HepG2 (cell line): ENCODE measurements around the gene RPS17. TPM values are rescaled to one million over a fixed set of nuclear protein-coding genes. Genes with fewer than 3 reads are reported as not detected.

ENCODE experiments used
- EZH2 ChIP-seq: conservative IDR thresholded peaks from 2 replicates; pipeline ENCODE4 v1.6.1; 2012; ENCODE audit warnings: mild to moderate bottlenecking, low read depth, low read length, moderate library complexity
- HNRNPH1 ChIP-seq: fragments of 200-400 bp; formaldehyde crosslinking; optimal IDR thresholded peaks from 2 replicates; pipeline ENCODE3; 2017; ENCODE audit warnings: mild to moderate bottlenecking, low read depth, low read length
- HOXA7 ChIP-seq: sonication (generic); formaldehyde crosslinking; IDR thresholded peaks from 2 replicates; pipeline ENCODE4 v1.8.1; 2022; ENCODE audit warnings: mild to moderate bottlenecking, missing genetic modification reagents, moderate library complexity
- KDM4B ChIP-seq: sonication (generic); formaldehyde crosslinking; IDR thresholded peaks from 2 replicates; pipeline ENCODE4 v1.4.0; 2020; ENCODE audit warnings: missing genetic modification reagents
- MAFF ChIP-seq: IDR thresholded peaks from 2 replicates; pipeline ENCODE4 v1.6.1; 2011; ENCODE audit warnings: low read depth, low read length, improper control_type of control experiment
- MIER2 ChIP-seq: IDR thresholded peaks from 2 replicates; pipeline ENCODE4 v1.6.1; 2016; ENCODE audit warnings: missing biosample characterization, missing genetic modification reagents
- MYC ChIP-seq: sonication (generic); formaldehyde crosslinking; IDR thresholded peaks from 2 replicates; pipeline ENCODE4 v1.9.0; 2021; ENCODE audit warnings: missing genetic modification reagents, borderline replicate concordance
- NFAT5 ChIP-seq: sonication (generic); formaldehyde crosslinking; IDR thresholded peaks from 2 replicates; pipeline ENCODE4 v1.4.0; 2020; ENCODE audit warnings: missing genetic modification reagents
- NR1H2 ChIP-seq: sonication (generic); formaldehyde crosslinking; IDR thresholded peaks from 2 replicates; pipeline ENCODE4 v1.8.1; 2022; ENCODE audit warnings: low read depth, missing genetic modification reagents, borderline replicate concordance
- NR2F2 ChIP-seq: IDR thresholded peaks from 2 replicates; pipeline ENCODE4 v1.6.1; 2012; ENCODE audit warnings: low read depth, inconsistent platforms, borderline replicate concordance
- PHB2 ChIP-seq: fragments of 450-650 bp; IDR thresholded peaks from 2 replicates; pipeline ENCODE4 v1.6.1; 2018; ENCODE audit not compliant: partially characterized antibody
- RAD51 ChIP-seq: fragments of 450-650 bp; IDR thresholded peaks from 2 replicates; pipeline ENCODE4 v1.6.1; 2016; ENCODE audit warnings: borderline replicate concordance
- RCOR2 ChIP-seq: IDR thresholded peaks from 2 replicates; pipeline ENCODE4 v1.6.1; 2016; ENCODE audit warnings: missing biosample characterization, missing genetic modification reagents
- RFX1 ChIP-seq: fragments of 450-650 bp; IDR thresholded peaks from 2 replicates; pipeline ENCODE4 v1.6.1; 2017
- SRSF4 ChIP-seq: fragments of 200-400 bp; formaldehyde crosslinking; IDR thresholded peaks from one replicate; pipeline ENCODE4 v1.6.1; 2018; ENCODE audit warnings: mild to moderate bottlenecking, low read depth, low read length, moderate library complexity; ENCODE audit not compliant: poor library complexity, severe bottlenecking
- TARDBP ChIP-seq: sonication (generic); formaldehyde crosslinking; IDR thresholded peaks from 2 replicates; pipeline ENCODE4 v1.8.0; 2022; ENCODE audit warnings: mild to moderate bottlenecking, missing genetic modification reagents
- ZNF326 ChIP-seq: sonication (generic); formaldehyde crosslinking; IDR thresholded peaks from 2 replicates; pipeline ENCODE4 v1.4.0; 2020; ENCODE audit warnings: missing genetic modification reagents, borderline replicate concordance
- ZNF572 ChIP-seq: sonication (generic); formaldehyde crosslinking; IDR thresholded peaks from 2 replicates; pipeline ENCODE4 v1.5.1; 2020; ENCODE audit warnings: mild to moderate bottlenecking, missing genetic modification reagents
- ZNF576 ChIP-seq: sonication (generic); formaldehyde crosslinking; IDR thresholded peaks from 2 replicates; pipeline ENCODE4 v1.4.0; 2020; ENCODE audit warnings: mild to moderate bottlenecking, missing genetic modification reagents
- ZNF749 ChIP-seq: sonication (generic); formaldehyde crosslinking; IDR thresholded peaks from 2 replicates; pipeline ENCODE4 v1.8.0; 2022; ENCODE audit warnings: mild to moderate bottlenecking, missing genetic modification reagents, moderate library complexity, borderline replicate concordance
- ZNF772 ChIP-seq: sonication (generic); formaldehyde crosslinking; IDR thresholded peaks from 2 replicates; pipeline ENCODE4 v1.5.0; 2020; ENCODE audit warnings: mild to moderate bottlenecking, missing genetic modification reagents
- ZSCAN22 ChIP-seq: sonication (generic); formaldehyde crosslinking; IDR thresholded peaks from 2 replicates; pipeline ENCODE4 v1.4.0; 2020; ENCODE audit warnings: mild to moderate bottlenecking, missing genetic modification reagents
- polyA plus RNA-seq, 8 experiments: library from polyadenylated mRNA; depleted of rRNA in 3 of 8; stranded (reverse) in 7 of 8; unstranded in 1 of 8; fragments of >200 nt; fragmentation: Illumina TruSeq in 4 of 8; extraction: Trizol in 4 of 8; gene quantifications; 2 replicates each; pipeline versions ENCODE4 v1.2.1 to v1.2.3, GENCODE V29; 2011 to 2016; ENCODE audit warnings: low read depth in 4 of 8, missing spikeins in 1 of 8, mixed read lengths in 1 of 8; ENCODE audit not compliant: insufficient read depth in 1 of 8
- total RNA-seq, 5 experiments: library from RNA; depleted of rRNA; stranded (reverse); fragments of >200 nt; fragmentation: Illumina TruSeq; extraction: Trizol; gene quantifications; 2 replicates each; pipeline ENCODE4 v1.2.3, GENCODE V29; 2016; ENCODE audit warnings: low read depth in 1 of 5
- TF ChIP-seq, protein P1 (sequence below): sonication (generic); formaldehyde crosslinking; IDR thresholded peaks from 2 replicates; pipeline ENCODE4 v1.5.0; 2020; ENCODE audit warnings: missing genetic modification reagents
- TF ChIP-seq, protein P2 (sequence below): IDR thresholded peaks from 2 replicates; pipeline ENCODE4 v1.6.1; 2016; ENCODE audit warnings: mild to moderate bottlenecking, missing biosample characterization, missing genetic modification reagents

RPS17 gene
- total and polyA plus RNA-seq, 2 of the 13 experiments (the other 11 are each of a cell fraction or from before 2014, with no cell fraction given), result 2,570 to 5,021 TPM

- peak; percentile 63; the same call in 1 of the 2 replicates for TF ChIP-seq NFAT5 (CRISPR knock-in tag)
- no peak for TF ChIP-seq PHB2
- TF ChIP-seq ZNF326, result no peak; the same call in 1 of the 2 replicates
- no peak for TF ChIP-seq RAD51
- TF ChIP-seq, protein P1, sequence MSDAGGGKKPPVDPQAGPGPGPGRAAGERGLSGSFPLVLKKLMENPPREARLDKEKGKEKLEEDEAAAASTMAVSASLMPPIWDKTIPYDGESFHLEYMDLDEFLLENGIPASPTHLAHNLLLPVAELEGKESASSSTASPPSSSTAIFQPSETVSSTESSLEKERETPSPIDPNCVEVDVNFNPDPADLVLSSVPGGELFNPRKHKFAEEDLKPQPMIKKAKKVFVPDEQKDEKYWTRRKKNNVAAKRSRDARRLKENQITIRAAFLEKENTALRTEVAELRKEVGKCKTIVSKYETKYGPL (CRISPR knock-in tag), result peak; percentile 53; the same call in 1 of the 2 replicates
- no peak for TF ChIP-seq HOXA7 (CRISPR knock-in tag)
- TF ChIP-seq TARDBP (CRISPR knock-in tag), result peak; percentile 97
- peak; percentile 92; the same call in 1 of the 2 replicates for TF ChIP-seq ZNF749 (CRISPR knock-in tag)
- TF ChIP-seq, protein P2, sequence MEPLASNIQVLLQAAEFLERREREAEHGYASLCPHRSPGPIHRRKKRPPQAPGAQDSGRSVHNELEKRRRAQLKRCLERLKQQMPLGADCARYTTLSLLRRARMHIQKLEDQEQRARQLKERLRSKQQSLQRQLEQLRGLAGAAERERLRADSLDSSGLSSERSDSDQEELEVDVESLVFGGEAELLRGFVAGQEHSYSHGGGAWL, result peak; percentile 89; the same call in 1 of the 2 replicates
- TF ChIP-seq ZNF576 (CRISPR knock-in tag), result no peak
- TF ChIP-seq NR1H2 (CRISPR knock-in tag), result peak; percentile 86; the same call in 1 of the 2 replicates
- TF ChIP-seq KDM4B (CRISPR knock-in tag), result peak; percentile 75
- TF ChIP-seq ZNF572 (CRISPR knock-in tag), result peak; percentile 7
- no peak for TF ChIP-seq HNRNPH1
- no peak for TF ChIP-seq RFX1
- no peak for TF ChIP-seq EZH2
- no peak for TF ChIP-seq ZSCAN22 (CRISPR knock-in tag)
- TF ChIP-seq MAFF, result no peak
- peak; percentile 77 for TF ChIP-seq MIER2 (CRISPR knock-in tag)
- TF ChIP-seq NR2F2, result 0 out of 2 replicates have a peak, but pooled peaks have one; percentile 40
- TF ChIP-seq RCOR2, result 0 out of 2 replicates have a peak, but pooled peaks have one; percentile 48
- no peak for TF ChIP-seq SRSF4
- peak; percentile 66; the same call in 1 of the 2 replicates for TF ChIP-seq ZNF772 (CRISPR knock-in tag)
- TF ChIP-seq MYC (CRISPR knock-in tag), result peak; percentile 98; the same call in 1 of the 2 replicates
Observed at GRCh38 chr15:82540055-82540983, at the start of gene RPS17 (continued).
